ENCODE data around the gene NXPE3. TPM values are rescaled to one million over a fixed set of nuclear protein-coding genes. Genes with fewer than 3 reads are reported as not detected.

NXPE3 gene
- total and polyA plus RNA-seq, 9 of the 15 experiments (the other 6 are each of a cell fraction or from before 2014, with no cell fraction given): 0.25 to 2.5 (median 0.95) TPM

DNA sequence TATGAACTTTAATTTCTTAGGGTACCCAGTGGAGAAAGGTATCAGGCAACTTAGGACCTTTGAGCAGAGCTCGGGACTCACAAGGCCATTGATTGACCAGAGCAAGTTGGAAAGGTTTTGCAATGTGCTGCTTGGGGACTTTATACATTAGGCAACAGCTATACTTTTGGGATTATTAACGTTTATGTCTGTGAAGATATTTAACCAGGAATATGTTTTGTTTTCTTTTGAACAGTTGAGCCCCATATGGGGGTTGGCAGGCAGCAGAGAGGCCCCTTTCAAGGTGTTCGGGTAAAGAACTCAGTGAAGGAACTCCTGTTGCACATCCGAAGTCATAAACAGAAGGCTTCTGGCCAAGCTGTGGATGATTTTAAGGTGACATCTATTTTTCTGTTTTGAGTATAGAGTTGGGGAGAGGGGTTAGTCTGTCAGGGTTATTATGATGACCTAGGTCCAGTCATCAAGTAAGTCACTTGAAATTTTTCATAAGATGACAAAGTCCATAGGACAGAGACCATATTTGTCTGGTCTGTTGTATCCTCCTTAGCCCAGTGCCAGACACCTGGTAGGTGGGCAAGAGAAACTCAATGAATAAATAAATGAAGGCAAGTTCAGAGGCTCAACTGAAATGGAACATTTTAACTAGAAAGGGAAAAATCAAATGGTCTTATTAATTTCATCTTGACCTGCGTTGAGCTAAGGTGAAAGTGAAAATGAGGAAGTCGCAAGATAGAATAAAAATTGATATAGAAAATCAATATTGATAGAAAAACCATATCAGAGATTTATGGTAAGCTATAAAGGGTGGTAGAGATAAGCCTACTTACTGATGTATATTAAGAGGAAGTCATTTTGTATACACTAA, 73.1 kb downstream of the NXPE3 start:
- no peaks in the 10 kb centered on the region for H3K27me3 ChIP-seq (ENCODE audit: control insufficient read depth in 2 of 2, insufficient read depth in 2 of 2, low read length in 2 of 2)
- H3K9me1 ChIP-seq (ENCODE audit: control insufficient read depth, insufficient read depth, low read length): no peaks in the 10 kb centered on the region
- FAIRE-seq: no peak
- peaks cover 8 to 10% of the 10 kb centered on the region in 2 experiments; a peak in 3 of 5 replicates for H3K4me1 ChIP-seq (replicated peaks in 1 of 2; ENCODE audit: control insufficient read depth in 2 of 2, insufficient read depth in 2 of 2, low read length in 2 of 2)
- ATAC-seq: no peak
- H3K36me3 ChIP-seq (ENCODE audit: control insufficient read depth, insufficient read depth, low read length): peaks cover 52% of the 10 kb centered on the region
- no peak overlapping the region for H3K4me3 ChIP-seq
- CTCF ChIA-PET (ENCODE audit: low intra/inter-chr PET ratio): no interaction called here
- BruUV-seq (replicated peaks): no TSS peak
- POLR2A ChIA-PET: interaction anchor here (0.9 to 1.8 kb wide), 4 partner anchors 9 to 371 kb away, joined by 4 to 8 read pairs (median 6); no protein-coding TSS in a partner anchor
- H3K27ac ChIP-seq (ENCODE audit: extremely low read depth, low read depth, low read length): no peak overlapping the region
- no peak for TF ChIP-seq ZNF75A (CRISPR knock-in tag; IDR thresholded peaks at IDR 0.05)
- TF ChIP-seq ZNF143 (CRISPR knock-in tag; IDR thresholded peaks at IDR 0.05): no peak
- no peak for TF ChIP-seq NFYB (IDR thresholded peaks at IDR 0.05; ENCODE audit: extremely low read depth, insufficient read length)
- TF ChIP-seq, protein P1, sequence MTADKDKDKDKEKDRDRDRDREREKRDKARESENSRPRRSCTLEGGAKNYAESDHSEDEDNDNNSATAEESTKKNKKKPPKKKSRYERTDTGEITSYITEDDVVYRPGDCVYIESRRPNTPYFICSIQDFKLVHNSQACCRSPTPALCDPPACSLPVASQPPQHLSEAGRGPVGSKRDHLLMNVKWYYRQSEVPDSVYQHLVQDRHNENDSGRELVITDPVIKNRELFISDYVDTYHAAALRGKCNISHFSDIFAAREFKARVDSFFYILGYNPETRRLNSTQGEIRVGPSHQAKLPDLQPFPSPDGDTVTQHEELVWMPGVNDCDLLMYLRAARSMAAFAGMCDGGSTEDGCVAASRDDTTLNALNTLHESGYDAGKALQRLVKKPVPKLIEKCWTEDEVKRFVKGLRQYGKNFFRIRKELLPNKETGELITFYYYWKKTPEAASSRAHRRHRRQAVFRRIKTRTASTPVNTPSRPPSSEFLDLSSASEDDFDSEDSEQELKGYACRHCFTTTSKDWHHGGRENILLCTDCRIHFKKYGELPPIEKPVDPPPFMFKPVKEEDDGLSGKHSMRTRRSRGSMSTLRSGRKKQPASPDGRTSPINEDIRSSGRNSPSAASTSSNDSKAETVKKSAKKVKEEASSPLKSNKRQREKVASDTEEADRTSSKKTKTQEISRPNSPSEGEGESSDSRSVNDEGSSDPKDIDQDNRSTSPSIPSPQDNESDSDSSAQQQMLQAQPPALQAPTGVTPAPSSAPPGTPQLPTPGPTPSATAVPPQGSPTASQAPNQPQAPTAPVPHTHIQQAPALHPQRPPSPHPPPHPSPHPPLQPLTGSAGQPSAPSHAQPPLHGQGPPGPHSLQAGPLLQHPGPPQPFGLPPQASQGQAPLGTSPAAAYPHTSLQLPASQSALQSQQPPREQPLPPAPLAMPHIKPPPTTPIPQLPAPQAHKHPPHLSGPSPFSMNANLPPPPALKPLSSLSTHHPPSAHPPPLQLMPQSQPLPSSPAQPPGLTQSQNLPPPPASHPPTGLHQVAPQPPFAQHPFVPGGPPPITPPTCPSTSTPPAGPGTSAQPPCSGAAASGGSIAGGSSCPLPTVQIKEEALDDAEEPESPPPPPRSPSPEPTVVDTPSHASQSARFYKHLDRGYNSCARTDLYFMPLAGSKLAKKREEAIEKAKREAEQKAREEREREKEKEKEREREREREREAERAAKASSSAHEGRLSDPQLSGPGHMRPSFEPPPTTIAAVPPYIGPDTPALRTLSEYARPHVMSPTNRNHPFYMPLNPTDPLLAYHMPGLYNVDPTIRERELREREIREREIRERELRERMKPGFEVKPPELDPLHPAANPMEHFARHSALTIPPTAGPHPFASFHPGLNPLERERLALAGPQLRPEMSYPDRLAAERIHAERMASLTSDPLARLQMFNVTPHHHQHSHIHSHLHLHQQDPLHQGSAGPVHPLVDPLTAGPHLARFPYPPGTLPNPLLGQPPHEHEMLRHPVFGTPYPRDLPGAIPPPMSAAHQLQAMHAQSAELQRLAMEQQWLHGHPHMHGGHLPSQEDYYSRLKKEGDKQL (CRISPR knock-in tag; IDR thresholded peaks at IDR 0.05; ENCODE audit: borderline replicate concordance): no peak
- WGBS (ENCODE audit: insufficient coverage, low coverage, missing lambda C conversion rate): 75% methylated on average over 4 of the region's 6 CpGs
- peak overlapping the region in 1 of 2 experiments; percentile 82; a peak in 1 of 4 replicates for H3K9ac ChIP-seq (ENCODE audit: insufficient read depth in 1 of 2, low read depth in 2 of 2, low read length in 2 of 2)
- H3K9me3 ChIP-seq (replicated peaks; ENCODE audit: control insufficient read depth, insufficient read depth, low read depth, low read length): no peaks in the 10 kb centered on the region
- H2AFZ ChIP-seq (ENCODE audit: low read depth, low read length): no peak overlapping the region
- in situ Hi-C loops (cut with MboI) (no loop called here), intact Hi-C loops (cut with micrococcal nuclease) (loop anchor here (2.0 kb wide), 1 partner anchor 37 kb away; no protein-coding TSS in a partner anchor)
- peaks cover 6% of the 10 kb centered on the region; the same call in 1 of the 2 replicates for H4K20me1 ChIP-seq (replicated peaks; ENCODE audit: control insufficient read depth, insufficient read depth, low read length)
- no peak overlapping the region for H3K4me2 ChIP-seq (ENCODE audit: insufficient read depth, low read length)
- no peak for DNase-seq (ENCODE audit: extremely low read depth in 1 of 4, low spot score in 3 of 4)
- peaks cover 25% of the 10 kb centered on the region for H3K79me2 ChIP-seq (ENCODE audit: control insufficient read depth, insufficient read depth, low read length)

Measured in K562 (cell line).